ENCODE results near the gene SVEP1. TPM values are rescaled to one million over a fixed set of nuclear protein-coding genes. Genes with fewer than 3 reads are reported as not detected.

SVEP1 gene
- total and polyA plus RNA-seq, 7 donors, result 0.78 to 16.3 (median 5.5) TPM

- ATAC-seq, result no peak
- intact Hi-C loops (cut with DNase I), result no loop called here
- Histone ChIP-seq H3K36me3 (ENCODE audit: insufficient read depth in 1 of 2, low read depth in 1 of 2) (peaks cover 0 to 3% of the 10 kb centered on the region in 2 donors), H3K27me3 (ENCODE audit: insufficient read depth in 3 of 3, low read length in 2 of 3) (no peaks in the 10 kb centered on the region), H3K4me3 (no peak overlapping the region), H3K9me3 (no peaks in the 10 kb centered on the region), H3K4me1 (no peaks in the 10 kb centered on the region), H3K27ac (no peak overlapping the region)
- WGBS, 3 donors, result 38 to 56% (median 53%) methylated on average over 1 of the region's 1 CpG
- no peak for DNase-seq
- TF ChIP-seq, protein P1, sequence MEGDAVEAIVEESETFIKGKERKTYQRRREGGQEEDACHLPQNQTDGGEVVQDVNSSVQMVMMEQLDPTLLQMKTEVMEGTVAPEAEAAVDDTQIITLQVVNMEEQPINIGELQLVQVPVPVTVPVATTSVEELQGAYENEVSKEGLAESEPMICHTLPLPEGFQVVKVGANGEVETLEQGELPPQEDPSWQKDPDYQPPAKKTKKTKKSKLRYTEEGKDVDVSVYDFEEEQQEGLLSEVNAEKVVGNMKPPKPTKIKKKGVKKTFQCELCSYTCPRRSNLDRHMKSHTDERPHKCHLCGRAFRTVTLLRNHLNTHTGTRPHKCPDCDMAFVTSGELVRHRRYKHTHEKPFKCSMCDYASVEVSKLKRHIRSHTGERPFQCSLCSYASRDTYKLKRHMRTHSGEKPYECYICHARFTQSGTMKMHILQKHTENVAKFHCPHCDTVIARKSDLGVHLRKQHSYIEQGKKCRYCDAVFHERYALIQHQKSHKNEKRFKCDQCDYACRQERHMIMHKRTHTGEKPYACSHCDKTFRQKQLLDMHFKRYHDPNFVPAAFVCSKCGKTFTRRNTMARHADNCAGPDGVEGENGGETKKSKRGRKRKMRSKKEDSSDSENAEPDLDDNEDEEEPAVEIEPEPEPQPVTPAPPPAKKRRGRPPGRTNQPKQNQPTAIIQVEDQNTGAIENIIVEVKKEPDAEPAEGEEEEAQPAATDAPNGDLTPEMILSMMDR (IDR thresholded peaks at IDR 0.05), result no peak
Observed at GRCh38 chr9:110486218-110486617, 93.3 kb downstream of the SVEP1 start.

GRCh38 chr9:110479481-110479880 lies 100.1 kb downstream of the SVEP1 start:
- DNase-seq, result no peak
- Histone ChIP-seq H3K27ac (no peak overlapping the region), H3K9me3 (no peaks in the 10 kb centered on the region), H3K27me3 (ENCODE audit: insufficient read depth in 3 of 3, low read length in 2 of 3) (no peaks in the 10 kb centered on the region), H3K36me3 (ENCODE audit: insufficient read depth in 1 of 2, low read depth in 1 of 2) (peaks cover 0 to 8% of the 10 kb centered on the region in 2 donors), H3K4me3 (no peak overlapping the region), H3K4me1 (no peaks in the 10 kb centered on the region)
- TF ChIP-seq, protein P1 (IDR thresholded peaks at IDR 0.05), result no peak
- intact Hi-C loops (cut with DNase I), result no loop called here
- 74 to 79% (median 76%) methylated on average over 5 of the region's 5 CpGs for WGBS, 3 donors
- ATAC-seq, result no peak

DNA sequence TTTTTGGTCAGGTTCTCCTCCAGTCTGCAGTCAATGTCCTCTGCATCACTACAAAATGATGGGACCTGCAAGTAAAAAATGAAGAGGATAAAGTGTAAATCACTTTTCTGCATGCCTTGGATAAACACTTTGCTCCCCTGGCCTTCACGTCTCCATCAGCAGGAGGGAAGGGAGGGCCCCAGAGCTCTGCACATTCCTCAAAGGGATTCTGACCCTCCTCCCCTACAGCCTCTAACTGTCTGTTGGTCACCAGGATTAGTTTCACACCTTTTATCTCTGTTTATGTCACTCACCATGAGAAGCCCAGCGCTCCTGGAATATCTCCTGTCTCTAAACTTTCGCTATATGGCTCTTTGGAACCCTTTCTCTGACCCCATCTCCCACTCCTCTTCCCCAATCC lies 103.3 kb downstream of the SVEP1 start:
- Histone ChIP-seq H3K27me3 (ENCODE audit: insufficient read depth in 3 of 3, low read length in 2 of 3) (no peaks in the 10 kb centered on the region), H3K9me3 (no peaks in the 10 kb centered on the region), H3K4me3 (no peak overlapping the region), H3K36me3 (ENCODE audit: insufficient read depth in 1 of 2, low read depth in 1 of 2) (peaks cover 0 to 5% of the 10 kb centered on the region in 2 donors), H3K4me1 (no peaks in the 10 kb centered on the region), H3K27ac (no peak overlapping the region)
- DNase-seq, result no peak
- 22 to 47% (median 38%) methylated on average over 3 of the region's 3 CpGs for whole genome bisulfite sequencing, 3 donors
- intact Hi-C loops (cut with DNase I), result no loop called here
- ATAC-seq, result no peak
- TF ChIP-seq, protein P1 (IDR thresholded peaks at IDR 0.05), result no peak

- intact Hi-C loops (cut with DNase I), result no loop called here
- DNase-seq, result no peak
- H3K27ac ChIP-seq, result no peak overlapping the region
- no peak for ATAC-seq
- WGBS, 3 donors, result 35 to 36% (median 36%) methylated on average over 6 of the region's 6 CpGs
- H3K36me3 ChIP-seq (ENCODE audit: insufficient read depth in 1 of 2, low read depth in 1 of 2), result no peaks in the 10 kb centered on the region
- H3K4me3 ChIP-seq, result no peak overlapping the region
- TF ChIP-seq, protein P1 (IDR thresholded peaks at IDR 0.05), result no peak
- no peaks in the 10 kb centered on the region for H3K4me1 ChIP-seq
- H3K27me3 ChIP-seq (ENCODE audit: insufficient read depth in 3 of 3, low read length in 2 of 3), result no peaks in the 10 kb centered on the region
- H3K9me3 ChIP-seq, result no peaks in the 10 kb centered on the region
Observed at GRCh38 chr9:110472111-110472510, 107.4 kb downstream of the SVEP1 start.

DNA sequence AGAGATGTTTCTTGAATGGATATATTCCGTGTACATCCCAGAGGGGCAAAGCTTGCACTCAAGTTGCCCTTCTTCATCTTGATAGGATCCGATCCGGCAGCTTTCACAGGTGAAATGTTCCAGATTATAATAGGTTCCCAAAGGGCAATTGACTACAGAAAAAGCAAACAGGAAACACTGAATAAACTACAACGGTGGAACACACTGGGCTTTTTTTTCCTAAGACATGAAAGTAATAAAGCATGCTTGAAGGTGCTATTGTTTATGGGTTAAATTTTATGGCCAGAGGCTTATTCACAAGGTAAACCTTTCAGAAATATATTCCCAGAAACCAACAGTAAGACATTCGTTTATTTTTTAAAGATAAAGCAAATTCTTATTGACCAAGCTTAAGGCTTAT lies 110.6 kb downstream of the SVEP1 start:
- H3K4me3 ChIP-seq, result no peak overlapping the region
- no peaks in the 10 kb centered on the region for H3K9me3 ChIP-seq
- H3K36me3 ChIP-seq (ENCODE audit: insufficient read depth in 1 of 2, low read depth in 1 of 2), result no peaks in the 10 kb centered on the region
- TF ChIP-seq, protein P1 (IDR thresholded peaks at IDR 0.05), result no peak
- H3K4me1 ChIP-seq, result no peaks in the 10 kb centered on the region
- H3K27ac ChIP-seq, result no peak overlapping the region
- WGBS, 3 donors, result 63 to 67% (median 67%) methylated on average over 5 of the region's 5 CpGs
- ATAC-seq, result no peak
- no peaks in the 10 kb centered on the region for H3K27me3 ChIP-seq (ENCODE audit: insufficient read depth in 3 of 3, low read length in 2 of 3)
- DNase-seq, result no peak
- intact Hi-C loops (cut with DNase I), result no loop called here
